ENCODE results near the gene ABCA13. TPM values are rescaled to one million over a fixed set of nuclear protein-coding genes. Genes with fewer than 3 reads are reported as not detected.

ABCA13 gene
- total RNA-seq, 1 experiment from 2014 or later, result not detected

GRCh38 chr7:48414011-48414732 lies 242.9 kb downstream of the ABCA13 start (continued):
- TF ChIP-seq ZBTB33 (IDR thresholded peaks at IDR 0.05; ENCODE audit: extremely low read depth, insufficient replicate concordance, low read length) (no peak), EGR1 (IDR thresholded peaks at IDR 0.05; ENCODE audit: low read depth) (no peak)

GRCh38 chr7:48416327-48416908 lies 245.2 kb downstream of the ABCA13 start:
- Histone ChIP-seq H4K20me1 (ENCODE audit: insufficient read depth) (no peaks in the 10 kb centered on the region), H3K9me3 (ENCODE audit: control insufficient read depth in 1 of 2, insufficient read depth in 1 of 2, low read depth in 1 of 2, low read length in 2 of 2) (no peaks in the 10 kb centered on the region), H3K9me2 (ENCODE audit: insufficient read depth) (no peaks in the 10 kb centered on the region), H3K36me3 (ENCODE audit: control insufficient read depth in 1 of 2, insufficient read depth in 2 of 2, low read length in 2 of 2) (no peaks in the 10 kb centered on the region), H3K27me3 (ENCODE audit: insufficient read depth, low read length) (no peaks in the 10 kb centered on the region), H3K79me2 (ENCODE audit: insufficient read depth, low read length) (no peaks in the 10 kb centered on the region), H3K4me1 (ENCODE audit: control insufficient read depth in 1 of 2, insufficient read depth in 2 of 2, low read length in 2 of 2) (no peaks in the 10 kb centered on the region), H3K4me2 (ENCODE audit: low read length) (no peak overlapping the region), H3K27ac (ENCODE audit: low read depth, low read length) (no peak overlapping the region), H3K9ac (ENCODE audit: low read length) (no peak overlapping the region), H3K4me3 (replicated peaks in 1 of 2; ENCODE audit: low read depth in 1 of 2, low read length in 2 of 2) (no peak overlapping the region), H2AFZ (ENCODE audit: low read depth, low read length, poor library complexity, severe bottlenecking) (no peak overlapping the region)
- no TSS peak for BruUV-seq (replicated peaks)
- CTCF ChIA-PET, result no interaction called here
- ATAC-seq (no peak), DNase-seq (ENCODE audit: low read depth, low spot score) (no peak)
- intact Hi-C loops (cut with micrococcal nuclease), result no loop called here
- RAD21 ChIA-PET (ENCODE audit: low non-redundant PET in 1 of 2, low total read pairs in 2 of 2, uncharacterized antibody in 2 of 2, unreplicated experiment in 2 of 2), result no interaction called here
- POLR2A ChIA-PET, result no interaction called here
- TF ChIP-seq ELF1 (IDR thresholded peaks at IDR 0.05; ENCODE audit: borderline replicate concordance, low read depth) (no peak), TCF7L2 (IDR thresholded peaks at IDR 0.05; ENCODE audit: borderline replicate concordance, extremely low read depth, insufficient read depth, insufficient read length) (no peak), SIN3A (IDR thresholded peaks at IDR 0.05; ENCODE audit: low read depth) (no peak), JUND (IDR thresholded peaks at IDR 0.05) (no peak), SP1 (IDR thresholded peaks at IDR 0.05; ENCODE audit: low read depth) (no peak), CTCF (IDR thresholded peaks at IDR 0.05 in 2 of 3, conservative IDR thresholded peaks at IDR 0.05 in 1 of 3; ENCODE audit: borderline replicate concordance in 1 of 3, insufficient read depth in 1 of 3, low read depth in 2 of 3, low read length in 2 of 3) (no peak), CBX3 (IDR thresholded peaks at IDR 0.05; ENCODE audit: low read depth) (no peak), YY1 (IDR thresholded peaks at IDR 0.05; ENCODE audit: extremely low read depth, insufficient replicate concordance, low read depth, low read length) (no peak), ZNF274 (IDR thresholded peaks at IDR 0.05; ENCODE audit: low read depth, low read length) (no peak), MAX (IDR thresholded peaks at IDR 0.05) (no peak), ATF3 (IDR thresholded peaks at IDR 0.05) (no peak), FOSL1 (IDR thresholded peaks at IDR 0.05; ENCODE audit: low read depth) (no peak), REST (IDR thresholded peaks at IDR 0.05; ENCODE audit: low read depth) (no peak), ZFX (IDR thresholded peaks at IDR 0.05) (no peak), EGR1 (IDR thresholded peaks at IDR 0.05; ENCODE audit: low read depth) (no peak)
